Measurements from ENCODE around the gene TNIP1. TPM values are rescaled to one million over a fixed set of nuclear protein-coding genes. Genes with fewer than 3 reads are reported as not detected.
A peak's percentile ranks its signal among the peaks of the same experiment; 100 is the strongest.

The TNIP1 gene
- total RNA-seq, 1 experiment from 2014 or later, result 342 TPM

DNA sequence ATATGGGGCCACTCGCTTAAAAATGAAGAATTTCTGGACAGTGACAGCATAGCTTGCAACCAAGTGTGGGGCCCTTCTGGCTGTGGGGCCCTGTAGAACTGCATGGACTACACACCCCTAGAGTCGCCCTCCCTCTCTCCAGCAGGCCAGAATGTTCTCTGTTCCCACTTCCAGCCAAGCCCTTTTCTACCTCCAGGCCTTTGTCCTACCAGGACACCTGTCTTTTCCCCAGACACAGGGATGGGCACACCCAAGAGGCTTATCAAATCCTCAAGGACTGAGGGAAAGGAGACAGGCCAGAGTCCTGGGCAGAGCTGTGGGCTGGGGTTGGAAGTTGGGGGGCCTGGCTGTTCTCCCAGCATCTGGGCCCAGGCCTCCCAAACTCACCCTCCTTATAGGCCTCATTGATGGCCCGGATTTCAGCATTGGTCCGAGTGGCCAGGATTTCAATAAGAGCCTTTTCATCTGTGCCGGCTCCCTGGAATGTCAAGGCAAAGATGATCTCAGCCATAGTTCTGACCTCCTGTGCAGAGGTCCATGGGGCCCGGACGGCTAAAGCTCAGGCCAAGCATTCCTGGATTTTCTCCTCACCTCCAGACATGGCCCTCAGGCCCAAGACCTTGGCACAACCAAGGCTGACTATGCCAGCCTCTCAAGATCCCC is 38.2 kb upstream of the TNIP1 start:
- Mint-ChIP-seq H3K36me3 (ENCODE audit: insufficient read depth, unreplicated experiment) (no peaks in the 10 kb centered on the region), H3K27ac (ENCODE audit: low read depth, unreplicated experiment) (no peak overlapping the region), H3K4me3 (ENCODE audit: unreplicated experiment) (no peak overlapping the region), H3K9me3 (ENCODE audit: unreplicated experiment) (no peaks in the 10 kb centered on the region), H3K4me1 (ENCODE audit: insufficient read depth, unreplicated experiment) (peaks cover under 1% of the 10 kb centered on the region), H3K27me3 (ENCODE audit: insufficient read depth, unreplicated experiment) (peaks cover 3% of the 10 kb centered on the region)
- no TSS peak for BruUV-seq (replicated peaks)
- CTCF ChIA-PET, result interaction anchor here (0.6 to 29.6 kb wide), 9 partner anchors 11 to 1128 kb away, joined by 3 to 1587 read pairs (median 72); partner anchors contain the start of gene TNIP1
- POLR2A ChIA-PET, result interaction anchor here (0.6 kb wide), 1 partner anchor 96 kb away, joined by 3 read pairs; no protein-coding TSS in a partner anchor
- DNase-seq (ENCODE audit: unreplicated experiment), result no peak
- TF ChIP-seq CTCF (IDR thresholded peaks at IDR 0.05; ENCODE audit: unreplicated experiment), result no peak
- intact Hi-C loops (cut with micrococcal nuclease), result loop anchor here (5.0 kb wide), 1 partner anchor 317 kb away; no protein-coding TSS in a partner anchor

- POLR2A ChIA-PET, result interaction anchor here (0.7 to 2.7 kb wide), 8 partner anchors 11 to 116 kb away, joined by 3 to 19 read pairs (median 5); no protein-coding TSS in a partner anchor
- Mint-ChIP-seq H3K27ac (ENCODE audit: low read depth, unreplicated experiment) (no peak overlapping the region), H3K4me1 (ENCODE audit: insufficient read depth, unreplicated experiment) (no peaks in the 10 kb centered on the region), H3K36me3 (ENCODE audit: insufficient read depth, unreplicated experiment) (no peaks in the 10 kb centered on the region), H3K27me3 (ENCODE audit: insufficient read depth, unreplicated experiment) (no peaks in the 10 kb centered on the region), H3K9me3 (ENCODE audit: unreplicated experiment) (no peaks in the 10 kb centered on the region), H3K4me3 (ENCODE audit: unreplicated experiment) (no peak overlapping the region)
- BruUV-seq (replicated peaks), result no TSS peak
- intact Hi-C loops (cut with micrococcal nuclease), result loop anchor here (1.0 to 5.0 kb wide), 4 partner anchors 64 to 313 kb away; no protein-coding TSS in a partner anchor
- CTCF ChIA-PET, result interaction anchor here (0.6 to 29.6 kb wide), 90 partner anchors 10 to 1825 kb away, joined by 3 to 1587 read pairs (median 4); partner anchors contain the start of genes ANXA6, CCDC69, GM2A and GPX3
- DNase-seq (ENCODE audit: unreplicated experiment), result peak; percentile 78
- peak; percentile 99 for TF ChIP-seq CTCF (IDR thresholded peaks at IDR 0.05; ENCODE audit: unreplicated experiment)
Observed at GRCh38 chr5:151115272-151115905, 34.6 kb upstream of the TNIP1 start.

DNA sequence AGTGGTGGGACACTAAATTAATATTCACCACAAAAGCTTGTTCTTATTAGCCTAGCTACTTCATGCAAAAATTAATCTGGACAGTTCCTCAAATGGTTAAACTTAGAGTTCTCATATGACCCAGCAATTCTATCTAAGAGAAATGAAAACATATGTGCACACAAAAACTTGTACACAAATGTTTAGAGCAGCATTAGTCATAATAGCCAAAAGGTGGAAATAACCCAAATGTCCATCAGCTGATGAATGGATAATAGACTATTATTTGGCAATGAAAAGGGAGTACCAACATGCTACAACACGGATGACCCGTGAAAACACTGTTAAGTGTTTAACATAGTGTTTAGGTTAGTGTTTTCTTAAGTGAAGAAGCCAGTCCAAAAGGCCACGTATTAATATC is 32.8 kb upstream of the TNIP1 start:
- Mint-ChIP-seq H3K4me1 (ENCODE audit: insufficient read depth, unreplicated experiment) (peaks cover 4% of the 10 kb centered on the region), H3K9me3 (ENCODE audit: unreplicated experiment) (no peaks in the 10 kb centered on the region), H3K36me3 (ENCODE audit: insufficient read depth, unreplicated experiment) (no peaks in the 10 kb centered on the region), H3K4me3 (ENCODE audit: unreplicated experiment) (no peak overlapping the region), H3K27ac (ENCODE audit: low read depth, unreplicated experiment) (no peak overlapping the region), H3K27me3 (ENCODE audit: insufficient read depth, unreplicated experiment) (no peaks in the 10 kb centered on the region)
- TF ChIP-seq CTCF (IDR thresholded peaks at IDR 0.05; ENCODE audit: unreplicated experiment), result no peak
- CTCF ChIA-PET, result interaction anchor here (0.6 to 29.6 kb wide), 21 partner anchors 8 to 330 kb away, joined by 3 to 1587 read pairs (median 33); partner anchors contain the start of gene TNIP1
- no TSS peak for BruUV-seq (replicated peaks)
- POLR2A ChIA-PET, result interaction anchor here (0.6 to 2.7 kb wide), 4 partner anchors 31 to 142 kb away, joined by 3 to 19 read pairs (median 4); no protein-coding TSS in a partner anchor
- DNase-seq (ENCODE audit: unreplicated experiment), result no peak
- intact Hi-C loops (cut with micrococcal nuclease), result no loop called here

DNA sequence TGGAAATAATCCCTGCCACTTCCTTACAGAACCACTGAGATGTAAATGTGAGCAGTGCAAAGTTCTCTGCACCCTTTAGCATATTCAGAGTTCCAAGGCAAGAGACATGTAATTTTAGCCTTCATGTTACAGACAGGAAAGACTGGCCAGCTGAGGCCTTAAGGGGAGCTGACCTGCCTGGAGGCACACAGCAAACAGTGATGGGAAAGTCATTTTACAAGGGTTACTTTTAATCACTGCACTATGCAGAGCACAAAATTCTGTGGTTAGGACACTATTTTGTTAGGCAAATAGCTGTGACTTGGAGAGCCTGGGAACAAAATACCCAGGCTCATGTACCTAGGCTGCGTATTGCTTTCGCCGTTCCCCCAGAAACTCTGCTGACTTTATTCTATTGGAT is 30.2 kb upstream of the TNIP1 start:
- BruUV-seq (replicated peaks), result no TSS peak
- Mint-ChIP-seq H3K27me3 (ENCODE audit: insufficient read depth, unreplicated experiment) (no peaks in the 10 kb centered on the region), H3K4me3 (ENCODE audit: unreplicated experiment) (no peak overlapping the region), H3K9me3 (ENCODE audit: unreplicated experiment) (no peaks in the 10 kb centered on the region), H3K36me3 (ENCODE audit: insufficient read depth, unreplicated experiment) (no peaks in the 10 kb centered on the region), H3K27ac (ENCODE audit: low read depth, unreplicated experiment) (no peak overlapping the region), H3K4me1 (ENCODE audit: insufficient read depth, unreplicated experiment) (peaks cover 25% of the 10 kb centered on the region)
- ChIA-PET POLR2A (interaction anchor here (1.5 to 2.9 kb wide), 2 partner anchors 30 to 62 kb away, joined by 4 to 8 read pairs; partner anchors contain the start of gene TNIP1), CTCF (interaction anchor here (0.7 to 29.6 kb wide), 9 partner anchors 12 to 128 kb away, joined by 3 to 1587 read pairs (median 5); partner anchors contain the start of gene TNIP1)
- DNase-seq (ENCODE audit: unreplicated experiment), result no peak
- intact Hi-C loops (cut with micrococcal nuclease), result no loop called here
- no peak for TF ChIP-seq CTCF (IDR thresholded peaks at IDR 0.05; ENCODE audit: unreplicated experiment)
